Cardiac muscle cell (in vitro differentiated cells and primary cell): Measurements from ENCODE around the gene TMEM242. TPM values are rescaled to one million over a fixed set of nuclear protein-coding genes. Genes with fewer than 3 reads are reported as not detected.
A peak's percentile ranks its signal among the peaks of the same experiment; 100 is the strongest.

Source experiments
- DNase-seq, 2 donors: peaks; one replicate each; pipeline versions ENCODE4 v3.0.0 to v3.0.0-alpha.2; 2010 to 2017; ENCODE audit warnings: low read depth in 1 of 2, low spot score in 1 of 2
- H3K27ac ChIP-seq: fragments of 200-600 bp; sonication (generic); 2 replicates; pipeline ENCODE4 v1.5.1; 2016
- H3K27me3 ChIP-seq: fragments of 200-600 bp; sonication (generic); 2 replicates; pipeline ENCODE4 v1.6.0; 2016; ENCODE audit warnings: control low read depth
- H3K36me3 ChIP-seq: fragments of 200-600 bp; sonication (generic); 2 replicates; pipeline ENCODE4 v1.5.1; 2016; ENCODE audit warnings: control low read depth
- H3K4me1 ChIP-seq: fragments of 200-600 bp; sonication (generic); 2 replicates; pipeline ENCODE4 v1.8.1; 2017; ENCODE audit warnings: low read depth, mild to moderate bottlenecking, mixed run types
- H3K4me3 ChIP-seq: fragments of 200-600 bp; sonication (generic); 2 replicates; pipeline ENCODE4 v1.5.1; 2016; ENCODE audit warnings: mild to moderate bottlenecking
- H3K9me3 ChIP-seq: fragments of 200-600 bp; sonication (generic); 2 replicates; pipeline ENCODE4 v1.5.1; 2017; ENCODE audit warnings: low read depth, mild to moderate bottlenecking, control low read depth
- CTCF ChIP-seq: IDR thresholded peaks from 2 replicates; pipeline ENCODE4 v1.5.1; 2012; ENCODE audit warnings: low read depth, mild to moderate bottlenecking, low read length
- polyA plus RNA-seq: library from polyadenylated mRNA; unstranded; fragments of >200 nt; fragmentation: Nextera tagmentation; extraction: Ambion mirVana; gene quantifications from 2 replicates; pipeline ENCODE4 v1.2.1, GENCODE V29; 2016
- total RNA-seq: library from RNA; depleted of rRNA; stranded (reverse); fragments of >200 nt; gene quantifications from 2 replicates; pipeline ENCODE4 v1.2.3, GENCODE V29; 2016

TMEM242 gene
- total and polyA plus RNA-seq, 2 experiments from 2014 or later: 6.3 to 19.0 TPM

GRCh38 chr6:157294654-157295053, 28.7 kb downstream of the TMEM242 start:
- TF ChIP-seq CTCF: no peak
- no peak for DNase-seq
- Histone ChIP-seq H3K4me1 (peaks cover 19% of the 10 kb centered on the region), H3K27ac (no peak overlapping the region), H3K27me3 (no peaks in the 10 kb centered on the region), H3K4me3 (no peak overlapping the region), H3K36me3 (no peaks in the 10 kb centered on the region), H3K9me3 (no peaks in the 10 kb centered on the region)

DNA sequence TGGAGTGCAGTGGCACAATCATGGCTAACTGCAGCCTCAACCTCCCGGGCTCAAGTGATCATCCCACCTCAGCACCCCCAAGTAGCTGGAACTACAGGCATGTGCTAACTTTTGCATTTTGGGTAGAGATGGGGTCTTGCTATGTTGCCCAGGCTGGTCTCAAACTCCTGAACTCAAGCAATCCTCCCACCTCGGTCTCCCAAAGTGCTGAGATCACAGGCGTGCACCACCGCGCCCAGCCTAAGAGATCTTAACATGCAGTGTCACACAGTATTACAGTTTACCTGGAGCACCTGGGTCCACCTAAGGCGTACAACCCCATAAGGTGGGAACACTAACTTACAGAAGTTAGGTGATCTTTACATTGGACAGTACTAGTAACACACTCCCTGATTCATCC, 29.5 kb downstream of the TMEM242 start:
- Histone ChIP-seq H3K4me1 (peaks cover 19% of the 10 kb centered on the region), H3K27ac (no peak overlapping the region), H3K27me3 (no peaks in the 10 kb centered on the region), H3K4me3 (no peak overlapping the region), H3K9me3 (no peaks in the 10 kb centered on the region), H3K36me3 (no peaks in the 10 kb centered on the region)
- TF ChIP-seq CTCF: no peak
- no peak for DNase-seq

- Histone ChIP-seq H3K9me3 (no peaks in the 10 kb centered on the region), H3K36me3 (no peaks in the 10 kb centered on the region), H3K27me3 (no peaks in the 10 kb centered on the region), H3K4me3 (no peak overlapping the region), H3K4me1 (peaks cover 19% of the 10 kb centered on the region), H3K27ac (no peak overlapping the region)
- DNase-seq: no peak
- TF ChIP-seq CTCF: no peak
These were observed 31.1 kb downstream of the TMEM242 start for GRCh38 chr6:157292202-157292601.

- no peak for TF ChIP-seq CTCF
- H3K9me3 ChIP-seq: no peaks in the 10 kb centered on the region
- H3K36me3 ChIP-seq: no peaks in the 10 kb centered on the region
- H3K27ac ChIP-seq: peak overlapping the region; percentile 45
- peaks cover 19% of the 10 kb centered on the region for H3K4me1 ChIP-seq
- no peak for DNase-seq
- no peaks in the 10 kb centered on the region for H3K27me3 ChIP-seq
- H3K4me3 ChIP-seq: no peak overlapping the region
These were observed 32.0 kb downstream of the TMEM242 start for GRCh38 chr6:157291356-157291755.

- H3K9me3 ChIP-seq: no peaks in the 10 kb centered on the region
- H3K27me3 ChIP-seq: no peaks in the 10 kb centered on the region
- DNase-seq: peak in 1 of 2 donors; percentile 46
- no peak overlapping the region for H3K4me3 ChIP-seq
- peak overlapping the region; percentile 45 for H3K27ac ChIP-seq
- peaks cover 19% of the 10 kb centered on the region for H3K4me1 ChIP-seq
- H3K36me3 ChIP-seq: no peaks in the 10 kb centered on the region
- TF ChIP-seq CTCF: no peak
These were observed 32.5 kb downstream of the TMEM242 start for GRCh38 chr6:157290797-157291196.

DNA sequence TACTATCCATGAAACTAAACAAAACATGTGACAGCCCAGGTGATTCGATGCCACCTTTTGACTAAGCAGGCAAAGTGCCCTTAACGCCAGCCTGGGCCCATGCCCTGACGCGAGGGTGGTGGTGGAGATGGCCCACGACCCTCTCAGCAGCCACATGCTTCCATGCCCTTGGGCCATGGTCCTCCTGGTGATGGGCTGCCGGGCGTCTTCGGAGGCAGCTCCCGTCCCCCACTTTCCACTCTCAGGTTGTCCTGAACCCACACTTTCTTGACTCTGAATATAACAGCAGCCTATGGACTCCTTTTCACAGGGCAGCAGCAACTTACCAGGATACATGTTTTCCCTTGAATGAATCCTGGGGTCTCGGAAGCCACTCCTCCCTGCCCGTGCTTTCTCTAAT, 33.6 kb downstream of the TMEM242 start:
- no peak for TF ChIP-seq CTCF
- Histone ChIP-seq H3K36me3 (no peaks in the 10 kb centered on the region), H3K4me1 (peaks cover 19% of the 10 kb centered on the region), H3K27ac (no peak overlapping the region), H3K4me3 (no peak overlapping the region), H3K9me3 (no peaks in the 10 kb centered on the region), H3K27me3 (no peaks in the 10 kb centered on the region)
- DNase-seq: no peak
